Measurements from ENCODE around the gene THUMPD3. TPM values are rescaled to one million over a fixed set of nuclear protein-coding genes. Genes with fewer than 3 reads are reported as not detected.

Gene THUMPD3
- total RNA-seq, 1 donor from 2014 or later, result 37.5 TPM

GRCh38 chr3:9422712-9423424 is 60.0 kb downstream of the THUMPD3 start:
- peak; percentile 98 for DNase-seq

DNA sequence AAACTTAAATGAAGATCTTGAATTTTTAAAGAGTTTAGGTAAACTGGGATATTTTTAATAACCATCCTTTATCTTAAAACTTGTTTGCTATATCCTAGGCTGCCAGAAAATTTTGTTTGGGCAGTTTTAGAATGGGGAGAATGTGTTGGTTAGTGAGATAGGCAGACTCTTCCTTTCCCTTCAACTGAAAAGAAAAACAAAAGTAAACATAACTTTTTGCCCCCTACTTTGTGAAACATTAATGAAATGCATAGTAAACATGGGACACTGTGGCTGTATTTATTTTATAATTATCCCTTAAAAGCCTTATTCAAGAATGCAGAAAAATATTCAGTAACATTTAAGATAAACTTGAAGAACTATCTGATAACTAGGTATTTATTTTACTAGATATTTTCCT is 65.6 kb downstream of the THUMPD3 start:
- DNase-seq, result no peak

DNA sequence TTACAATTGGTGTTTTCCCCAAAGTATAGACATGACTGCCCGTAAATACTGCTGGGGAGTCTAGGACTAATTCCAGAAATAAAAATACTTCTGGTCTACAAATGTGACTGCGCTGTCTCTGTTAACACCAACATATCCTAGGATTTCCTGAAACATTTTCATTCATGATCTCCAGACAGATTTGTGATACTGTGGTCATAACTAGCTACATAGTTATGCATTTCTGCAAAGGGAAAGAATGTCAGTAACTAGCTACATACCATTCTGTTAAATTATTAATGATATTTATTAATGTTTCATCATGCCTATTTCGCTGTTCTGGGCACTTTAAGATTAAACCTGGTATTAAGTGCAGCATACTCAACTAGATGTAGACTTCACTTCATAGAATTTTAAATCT is 67.9 kb downstream of the THUMPD3 start:
- no peak for DNase-seq

- no peak for DNase-seq
Measured at GRCh38 chr3:9433627-9434521, 71.0 kb downstream of the THUMPD3 start.

GRCh38 chr3:9435316-9435715 is 72.5 kb downstream of the THUMPD3 start:
- no peak for DNase-seq

Other genes with a start within 250 kb of the THUMPD3 start
- 21.4 TPM for gene SRGAP3, start 113.4 kb upstream of the THUMPD3 start, total RNA-seq
- 113 TPM for gene SETD5, start 34.6 kb downstream of the THUMPD3 start, total RNA-seq
- not detected for gene LHFPL4, start 190.8 kb downstream of the THUMPD3 start, total RNA-seq